Caco-2 (cell line): Measurements from ENCODE around the gene PTPRF. TPM values are rescaled to one million over a fixed set of nuclear protein-coding genes. Genes with fewer than 3 reads are reported as not detected.

Experiments used
- BruUV-seq: library from RNA; stranded (reverse); fragments of 400-500 nt; replicated peaks from 2 replicates; lab custom pipeline; 2021; lab: Mats Ljungman, UMichigan
- CTCF ChIA-PET: fragments of 300-600 bp; sonication (Branson Sonifier 250); formaldehyde crosslinking; loops from one replicate; lab custom pipeline; 2022; ENCODE audit warnings: antibody characterized with exemption; lab: Charles Lee
- POLR2A ChIA-PET: fragments of 300-600 bp; sonication (Branson Sonifier 250); formaldehyde crosslinking; loops from one replicate; lab custom pipeline; 2022; ENCODE audit warnings: antibody characterized with exemption; lab: Charles Lee
- DNase-seq, 2 experiments: peaks; one replicate each; pipeline versions ENCODE4 v3.0.0 to v3.0.0-alpha.2; 2020 to 2022
- H3K27me3 ChIP-seq: replicated peaks from 2 replicates; pipeline ENCODE4 v1.6.0; 2011; ENCODE audit warnings: low read length; ENCODE audit not compliant: control insufficient read depth, insufficient read depth
- H3K36me3 ChIP-seq: 2 replicates; pipeline ENCODE4 v1.5.1; 2011; ENCODE audit warnings: low read length; ENCODE audit not compliant: control insufficient read depth, insufficient read depth
- H3K4me1 ChIP-seq: fragments of 250-450 bp; sonication (Bioruptor Pico); 2 replicates; pipeline ENCODE4 v1.5.1; 2020; ENCODE audit warnings: mild to moderate bottlenecking
- H3K4me3 ChIP-seq: 2 replicates; pipeline ENCODE4 v1.5.1; 2011; ENCODE audit warnings: low read depth, mild to moderate bottlenecking, control low read depth, low read length
- H3K9me3 ChIP-seq: fragments of 250-450 bp; sonication (Bioruptor Pico); 2 replicates; pipeline ENCODE4 v1.5.1; 2020; ENCODE audit warnings: mild to moderate bottlenecking, moderate library complexity
- H3K27ac Mint-ChIP-seq: one replicate; pipeline ENCODE4 v1.8.0; 2022; ENCODE audit warnings: mixed read lengths; ENCODE audit not compliant: unreplicated experiment
- H3K27me3 Mint-ChIP-seq: one replicate; pipeline ENCODE4 v1.8.0; 2022; ENCODE audit warnings: mixed read lengths; ENCODE audit not compliant: insufficient read depth, unreplicated experiment
- H3K36me3 Mint-ChIP-seq: one replicate; pipeline ENCODE4 v1.8.0; 2022; ENCODE audit warnings: mild to moderate bottlenecking, mixed read lengths; ENCODE audit not compliant: insufficient read depth, unreplicated experiment
- H3K4me1 Mint-ChIP-seq: one replicate; pipeline ENCODE4 v1.8.0; 2022; ENCODE audit warnings: low read depth, mixed read lengths; ENCODE audit not compliant: unreplicated experiment
- H3K4me3 Mint-ChIP-seq: one replicate; pipeline ENCODE4 v1.8.0; 2022; ENCODE audit warnings: mild to moderate bottlenecking, moderate library complexity, mixed read lengths; ENCODE audit not compliant: unreplicated experiment
- H3K9me3 Mint-ChIP-seq: one replicate; pipeline ENCODE4 v1.8.0; 2022; ENCODE audit warnings: mixed read lengths; ENCODE audit not compliant: unreplicated experiment
- CTCF ChIP-seq, 2 experiments: fragments of 200-600 bp in 1 of 2; IDR thresholded peaks; 1 replicate in 1 of 2; 2 replicates in 1 of 2; pipeline versions ENCODE4 v1.5.1 to v1.8.0; 2011 to 2022; ENCODE audit warnings: antibody characterized with exemption in 1 of 2, control low read depth in 1 of 2, inconsistent platforms in 1 of 2, low read depth in 1 of 2, low read length in 1 of 2, mild to moderate bottlenecking in 1 of 2, moderate library complexity in 1 of 2; ENCODE audit not compliant: insufficient read depth in 1 of 2, severe bottlenecking in 1 of 2, unreplicated experiment in 1 of 2
- intact Hi-C: fragments of 100-400 bp; cut with micrococcal nuclease; formaldehyde crosslinking; loops from one replicate; pipeline ENCODE4 v1.10.0; 2022; ENCODE audit not compliant: unreplicated experiment
- total RNA-seq: library from RNA; stranded (reverse); gene quantifications from 2 replicates; pipeline ENCODE4 v1.2.3, GENCODE V29; 2022

Gene PTPRF
- total RNA-seq, 1 experiment from 2014 or later, result 158 TPM

GRCh38 chr1:43564551-43565348 lies 34.1 kb downstream of the PTPRF start:
- H3K4me3 Mint-ChIP-seq, result no peak overlapping the region
- Histone ChIP-seq H3K9me3 (no peaks in the 10 kb centered on the region), H3K27me3 (no peaks in the 10 kb centered on the region), H3K4me1 (no peaks in the 10 kb centered on the region), H3K36me3 (no peaks in the 10 kb centered on the region), H3K4me3 (no peak overlapping the region)
- DNase-seq, result no peak
- intact Hi-C loops, result no loop called here
- no peak for TF ChIP-seq CTCF (IDR thresholded peaks at IDR 0.05; ENCODE audit: insufficient read depth in 1 of 2, low read depth in 1 of 2, low read length in 1 of 2, severe bottlenecking in 1 of 2, unreplicated experiment in 1 of 2)
- H3K4me1 Mint-ChIP-seq, result no peaks in the 10 kb centered on the region
- BruUV-seq, result no TSS peak
- peaks cover 16% of the 10 kb centered on the region for H3K36me3 Mint-ChIP-seq
- no peaks in the 10 kb centered on the region for H3K9me3 Mint-ChIP-seq
- POLR2A ChIA-PET, result no interaction called here
- no peaks in the 10 kb centered on the region for H3K27me3 Mint-ChIP-seq
- no peak overlapping the region for H3K27ac Mint-ChIP-seq
- CTCF ChIA-PET, result no interaction called here

- H3K4me3 Mint-ChIP-seq, result no peak overlapping the region
- no peaks in the 10 kb centered on the region for H3K27me3 ChIP-seq
- no TSS peak for BruUV-seq
- no peaks in the 10 kb centered on the region for H3K4me1 Mint-ChIP-seq
- H3K36me3 ChIP-seq, result no peaks in the 10 kb centered on the region
- intact Hi-C loops, result no loop called here
- no peak overlapping the region for H3K4me3 ChIP-seq
- POLR2A ChIA-PET, result no interaction called here
- H3K36me3 Mint-ChIP-seq, result peaks cover 16% of the 10 kb centered on the region
- H3K9me3 ChIP-seq, result no peaks in the 10 kb centered on the region
- DNase-seq, result no peak
- H3K9me3 Mint-ChIP-seq, result no peaks in the 10 kb centered on the region
- H3K4me1 ChIP-seq, result no peaks in the 10 kb centered on the region
- no peaks in the 10 kb centered on the region for H3K27me3 Mint-ChIP-seq
- CTCF ChIA-PET, result no interaction called here
- TF ChIP-seq CTCF (IDR thresholded peaks at IDR 0.05; ENCODE audit: insufficient read depth in 1 of 2, low read depth in 1 of 2, low read length in 1 of 2, severe bottlenecking in 1 of 2, unreplicated experiment in 1 of 2), result no peak
- no peak overlapping the region for H3K27ac Mint-ChIP-seq
Observed at GRCh38 chr1:43565600-43566360, 35.1 kb downstream of the PTPRF start.

- no peak for TF ChIP-seq CTCF (IDR thresholded peaks at IDR 0.05; ENCODE audit: insufficient read depth in 1 of 2, low read depth in 1 of 2, low read length in 1 of 2, severe bottlenecking in 1 of 2, unreplicated experiment in 1 of 2)
- no peaks in the 10 kb centered on the region for H3K27me3 ChIP-seq
- H3K36me3 ChIP-seq, result no peaks in the 10 kb centered on the region
- H3K9me3 ChIP-seq, result no peaks in the 10 kb centered on the region
- peaks cover 19% of the 10 kb centered on the region for H3K36me3 Mint-ChIP-seq
- no peak overlapping the region for H3K4me3 ChIP-seq
- intact Hi-C loops, result no loop called here
- no peak for DNase-seq
- BruUV-seq, result no TSS peak
- H3K9me3 Mint-ChIP-seq, result no peaks in the 10 kb centered on the region
- H3K4me1 ChIP-seq, result no peaks in the 10 kb centered on the region
- H3K4me3 Mint-ChIP-seq, result no peak overlapping the region
- no peaks in the 10 kb centered on the region for H3K4me1 Mint-ChIP-seq
- no peaks in the 10 kb centered on the region for H3K27me3 Mint-ChIP-seq
- H3K27ac Mint-ChIP-seq, result no peak overlapping the region
- CTCF ChIA-PET, result no interaction called here
- POLR2A ChIA-PET, result no interaction called here
Observed at GRCh38 chr1:43566382-43567044, 35.8 kb downstream of the PTPRF start.
